Left ventricle myocardium superior (tissue), 1 donor: ENCODE results near the gene SETD6. TPM values are rescaled to one million over a fixed set of nuclear protein-coding genes. Genes with fewer than 3 reads are reported as not detected.

Source experiments
- ATAC-seq: fragments of 200-7000 bp; cut with Tn5 transposase; one replicate; pipeline ENCODE4 v1.9.1; 2020; ENCODE audit warnings: mild to moderate bottlenecking, moderate library complexity
- DNase-seq: peaks from one replicate; pipeline ENCODE4 v3.0.0-alpha.2; 2020
- intact Hi-C: fragments of 100-400 bp; cut with micrococcal nuclease; formaldehyde crosslinking; loops from one replicate; pipeline ENCODE4 v1.11.0; 2022
- total RNA-seq: library from RNA; stranded (reverse); fragmentation: NEBNext Ultra II Directional; extraction: Animal tissue kit (Norgen Biotek cat#: 25700); gene quantifications from one replicate; pipeline ENCODE4 v1.2.1, GENCODE V29; 2021
- donor health status: DM: no; HTN: yes; CAD: no; lungs with severe emphysema.

The SETD6 gene
- total RNA-seq, 1 donor from 2014 or later = 15.3 TPM

DNA sequence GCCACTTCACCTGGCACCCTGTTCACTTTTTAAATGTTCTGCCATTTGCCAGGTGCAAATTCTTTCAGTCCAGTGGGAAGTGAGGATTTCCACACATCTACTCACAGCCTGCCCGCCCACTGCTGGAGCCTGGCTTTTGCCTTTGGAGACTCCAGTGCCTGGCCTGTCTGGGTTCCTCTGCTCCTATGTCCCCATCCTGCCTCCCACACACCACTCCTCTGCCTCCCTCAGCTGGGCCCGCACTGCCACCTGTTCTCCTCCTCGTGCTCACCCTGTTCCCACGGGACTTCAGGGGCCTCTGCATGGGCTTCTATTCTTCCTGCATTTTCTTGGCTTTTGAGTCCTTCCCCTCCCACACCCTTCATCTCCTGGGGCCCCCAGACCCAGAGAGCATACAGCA lies 23.3 kb upstream of the SETD6 start:
- intact Hi-C loops = no loop called here
- ATAC-seq (no peak), DNase-seq (peak; percentile 14)

DNA sequence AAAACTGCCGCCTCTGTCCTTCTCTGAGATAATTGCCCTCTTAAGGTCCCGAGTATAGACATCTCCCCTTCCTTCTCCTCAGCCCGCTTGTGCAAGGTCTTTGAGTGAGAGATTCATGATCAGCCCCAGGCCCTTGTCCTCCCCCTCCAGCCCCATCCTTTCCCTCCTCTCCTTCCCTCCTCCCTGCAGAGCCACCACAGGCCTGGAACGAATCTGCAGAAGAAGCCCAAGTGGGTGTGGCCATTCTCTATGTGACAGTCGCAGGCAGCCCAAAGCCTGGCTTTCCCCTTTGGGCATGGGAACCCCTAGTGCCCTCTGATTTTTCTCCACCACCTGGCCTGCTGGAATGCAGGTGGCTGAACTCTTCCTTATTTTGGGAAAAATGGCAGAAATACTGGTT lies 22.6 kb upstream of the SETD6 start:
- intact Hi-C loops = no loop called here

DNA sequence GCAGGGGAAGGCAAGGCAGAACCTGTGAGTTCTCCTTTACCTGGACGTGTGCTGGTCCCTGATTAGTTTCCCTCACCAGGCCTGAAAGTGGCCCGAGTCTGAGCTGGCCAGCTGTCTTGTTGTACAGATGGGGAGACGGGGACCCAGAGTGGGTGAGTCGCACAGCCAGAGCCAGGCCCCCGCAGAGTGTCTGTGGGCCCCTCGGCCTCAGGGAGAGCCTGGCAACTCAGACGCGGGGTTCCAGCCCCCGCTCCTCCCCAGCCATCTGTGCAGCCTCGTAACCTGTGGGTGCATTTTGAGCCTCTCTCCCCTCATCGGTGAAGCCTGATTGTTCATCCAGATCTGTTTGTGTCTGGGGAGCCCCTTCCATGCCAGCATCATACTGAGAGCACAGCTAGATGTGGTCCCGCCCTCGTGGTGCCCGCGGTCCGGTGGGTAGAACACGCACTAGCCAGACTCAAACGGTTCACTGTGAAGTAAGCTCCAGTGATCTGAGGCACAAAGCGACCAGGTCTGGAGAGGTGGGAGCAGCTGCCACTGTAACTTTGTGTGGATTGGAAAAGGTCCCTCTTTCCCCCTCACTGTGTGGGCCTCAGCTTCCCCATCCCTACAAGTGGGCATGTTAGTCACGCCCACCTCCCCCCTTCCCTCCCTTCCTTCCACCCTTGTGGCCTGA lies 21.4 kb upstream of the SETD6 start:
- ATAC-seq = no peak
- DNase-seq = peak; percentile 22
- intact Hi-C loops = no loop called here

More for the DNA sequence above, 22.6 kb upstream of the SETD6 start:
- ATAC-seq = no peak
- peak; percentile 26 for DNase-seq

DNA sequence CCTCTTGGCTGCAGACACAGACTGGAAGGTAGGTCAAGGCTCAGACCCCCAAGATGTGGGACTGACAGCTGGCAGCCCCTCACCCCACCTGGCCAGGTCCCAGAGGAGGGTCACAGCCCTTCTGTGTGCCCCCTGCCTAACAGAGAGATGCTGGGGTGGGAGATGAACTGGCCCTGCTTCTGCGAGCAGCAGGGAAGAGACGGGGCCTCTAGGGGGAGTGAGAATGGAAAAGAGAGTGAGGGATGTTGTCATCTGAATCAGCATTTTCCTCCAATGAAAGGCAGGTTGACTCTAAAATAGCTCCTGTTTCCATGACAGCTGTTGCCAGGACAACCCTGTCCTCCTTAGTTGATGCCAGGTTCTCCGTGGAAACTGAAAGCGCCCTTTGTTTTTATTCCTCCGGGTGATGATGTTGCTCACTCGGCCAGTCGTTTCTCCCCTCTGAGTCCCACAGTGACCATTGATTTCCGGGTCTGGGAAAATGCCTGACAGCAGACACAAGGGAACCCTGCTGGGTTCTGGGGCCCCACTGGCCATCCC lies 20.3 kb upstream of the SETD6 start:
- intact Hi-C loops = no loop called here
- peak; percentile 68 for ATAC-seq
- DNase-seq = peak; percentile 73

DNA sequence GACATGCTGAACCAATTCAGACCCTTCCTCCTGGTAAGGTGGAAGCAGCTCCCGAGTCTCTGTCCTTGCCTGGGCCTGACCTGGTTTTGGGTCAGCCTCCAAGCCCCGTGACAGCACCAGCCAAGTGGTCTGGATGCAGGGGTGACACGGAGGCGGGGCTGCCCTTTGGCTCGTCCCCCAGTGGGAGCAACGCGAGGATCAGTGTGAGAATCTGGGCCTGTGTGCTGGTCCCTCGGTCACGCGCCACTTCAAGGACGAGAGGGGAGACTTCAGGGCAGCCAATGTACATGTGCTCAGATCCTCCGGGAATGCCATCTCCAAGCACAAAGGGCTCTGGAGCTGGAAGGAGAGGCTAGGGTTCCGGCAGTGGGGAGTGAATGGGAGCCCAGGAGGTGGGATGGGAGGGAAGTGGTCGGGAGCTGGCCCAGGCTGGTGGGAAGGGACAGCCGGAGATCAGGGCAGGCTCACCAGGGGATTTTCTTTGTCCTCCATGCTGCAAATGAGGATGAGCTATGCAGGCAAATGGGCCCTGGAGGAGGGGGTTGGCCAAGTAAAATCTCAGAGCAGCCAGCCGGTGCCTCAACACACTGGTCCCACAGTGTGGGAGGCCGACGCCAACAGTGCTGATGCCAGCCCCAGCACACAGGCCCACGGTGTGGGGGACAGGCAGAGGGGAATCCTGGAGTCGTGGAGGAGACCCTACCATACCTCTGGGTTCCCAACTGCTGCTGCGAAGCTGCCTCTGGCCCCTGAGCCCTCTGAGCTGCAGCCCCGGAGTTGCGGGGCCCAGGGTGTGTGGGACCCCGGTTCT lies 19.6 kb upstream of the SETD6 start:
- peak; percentile 76 for DNase-seq
- ATAC-seq = peak; percentile 69
- intact Hi-C loops = no loop called here

DNA sequence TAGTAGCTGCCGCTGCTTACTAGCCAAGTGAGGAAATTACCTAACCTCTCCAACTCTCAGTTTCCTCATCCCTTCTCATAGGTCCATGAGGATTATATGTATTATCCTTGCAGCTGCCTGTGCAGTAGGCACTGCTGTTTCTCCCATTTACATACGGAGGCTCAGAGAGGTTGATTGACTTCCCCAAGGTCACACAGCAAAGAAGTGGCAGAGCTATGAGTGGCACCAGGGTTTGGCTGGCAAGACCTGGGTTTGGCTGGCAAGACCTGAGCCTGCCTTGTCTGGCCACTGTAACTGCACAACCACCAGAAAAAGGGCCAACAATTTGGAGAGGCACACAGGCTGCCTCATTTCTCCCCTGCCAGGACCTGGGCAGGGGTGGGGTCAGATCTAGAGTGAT lies 17.8 kb upstream of the SETD6 start:
- no peak for ATAC-seq
- intact Hi-C loops = no loop called here
- no peak for DNase-seq

DNA sequence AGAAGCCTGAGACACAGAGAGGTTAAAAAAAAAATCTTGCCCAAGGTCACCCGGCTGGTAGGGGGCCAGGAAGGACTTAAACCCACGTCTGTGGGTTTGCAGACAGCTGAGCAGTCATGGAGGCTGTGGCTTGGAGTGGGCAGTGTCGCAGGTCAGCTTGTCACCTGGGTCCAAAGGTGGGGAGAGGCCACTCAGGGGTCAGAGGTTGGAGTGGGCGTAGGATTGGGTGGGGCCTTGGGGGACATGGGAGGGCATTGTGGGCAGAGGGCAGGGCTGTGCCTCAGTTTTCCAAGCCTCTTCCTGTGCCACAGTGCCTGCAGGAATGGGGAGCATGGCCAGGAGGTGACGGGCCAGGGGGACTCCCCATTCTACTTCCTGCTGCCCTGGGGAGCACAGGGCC lies 17.4 kb upstream of the SETD6 start:
- intact Hi-C loops = no loop called here

DNA sequence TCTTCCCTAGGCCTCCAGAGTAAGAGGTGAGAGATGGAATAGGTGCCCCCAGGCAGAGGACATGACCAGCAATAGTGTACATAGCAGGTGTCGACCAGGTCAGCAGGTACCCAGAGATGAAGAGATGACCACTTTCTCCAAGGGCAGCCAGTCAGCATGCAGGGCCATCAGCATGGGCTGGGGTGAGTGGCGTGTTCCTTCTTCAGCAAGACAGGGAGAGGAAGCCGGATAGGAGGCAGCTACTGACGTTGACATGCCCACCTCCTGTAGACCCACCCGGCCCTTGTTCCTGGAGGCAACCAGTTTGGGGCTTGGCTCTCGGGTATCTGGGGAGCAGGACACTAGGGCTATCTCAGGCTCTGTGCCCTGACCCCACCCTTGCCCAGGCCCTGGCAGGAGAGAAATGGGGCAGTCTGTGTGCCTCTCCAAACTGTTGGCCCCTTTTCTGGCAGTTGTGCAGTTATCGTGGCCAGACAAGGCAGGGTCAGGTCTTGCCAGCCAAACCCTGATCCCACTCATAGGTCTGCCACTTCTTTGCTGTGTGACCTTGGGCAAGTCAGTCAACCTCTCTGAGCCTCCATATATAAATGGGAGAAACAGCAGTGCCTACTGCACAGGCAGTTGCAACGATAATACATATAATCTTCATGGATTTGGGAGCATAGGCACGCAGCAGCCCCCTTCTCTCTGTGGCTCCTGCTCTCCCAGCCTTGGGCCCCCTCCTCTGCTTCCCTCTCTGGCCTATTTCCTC lies 16.8 kb upstream of the SETD6 start:
- no peak for ATAC-seq
- no peak for DNase-seq
- intact Hi-C loops = no loop called here

More for the DNA sequence above, 17.4 kb upstream of the SETD6 start:
- no peak for ATAC-seq
- DNase-seq = no peak

DNA sequence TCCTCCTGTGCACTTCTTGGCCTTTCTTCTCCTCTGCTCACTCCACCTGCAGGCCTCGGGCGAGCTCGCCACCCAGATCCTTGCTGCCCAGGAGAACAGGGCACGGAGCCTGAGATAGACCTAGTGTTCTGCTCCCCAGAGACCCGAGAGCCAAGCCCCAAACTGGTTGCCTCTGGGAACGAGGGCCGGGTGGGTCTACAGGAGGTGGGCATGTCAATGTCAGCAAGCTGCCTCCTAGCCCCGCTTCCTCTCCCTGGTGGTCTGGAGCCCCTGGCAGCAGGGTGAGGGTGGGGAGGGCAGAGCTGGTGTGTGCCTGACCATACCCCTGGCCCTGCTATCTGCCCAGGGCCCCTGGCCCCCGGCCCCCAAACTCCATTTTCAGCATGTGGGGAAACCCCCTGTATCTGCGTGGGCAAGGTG lies 16.2 kb upstream of the SETD6 start:
- intact Hi-C loops = no loop called here
- DNase-seq = no peak
- ATAC-seq = no peak

DNA sequence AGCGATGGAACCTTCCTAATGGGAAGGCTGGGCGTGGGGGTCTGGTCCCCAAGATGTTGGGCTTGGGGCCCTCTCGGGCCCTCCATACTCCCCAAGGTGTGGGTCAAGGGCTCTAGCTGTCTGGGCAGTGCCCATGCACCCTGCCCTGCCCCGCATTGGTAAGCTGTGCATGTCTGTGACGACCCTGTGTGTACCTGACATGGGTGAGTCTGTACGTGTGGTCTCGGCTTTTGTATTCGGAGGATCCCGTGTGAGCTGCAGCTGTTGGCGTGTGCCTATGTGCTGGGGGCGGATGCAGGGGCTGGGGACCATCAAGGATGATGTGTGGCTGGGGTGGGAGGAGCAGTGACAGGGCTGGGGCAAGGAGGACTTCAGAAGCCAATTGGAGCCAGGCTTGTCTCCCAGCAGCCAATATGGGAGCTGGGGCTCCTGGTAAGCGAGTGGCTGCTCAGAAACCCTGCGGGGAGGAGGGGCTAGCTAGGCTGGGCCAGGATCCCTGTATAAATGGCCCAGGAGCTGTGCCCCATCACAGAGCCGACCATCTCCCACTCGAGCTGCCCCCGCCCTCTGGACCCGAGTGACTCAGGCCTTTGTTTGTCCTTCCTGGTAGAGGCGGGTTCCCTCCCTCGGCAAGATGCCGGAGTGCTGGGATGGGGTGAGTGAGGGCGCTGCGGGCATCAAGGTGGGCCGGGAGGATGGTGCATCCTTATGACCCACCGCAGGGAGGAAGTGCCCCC lies 15.5 kb upstream of the SETD6 start, which contains the start of gene NDRG4:
TSS of gene NDRG4 (plus strand) at position 529 of the 737 bp plus-strand sequence. CDS start at position 635, 106 bp downstream.
- ATAC-seq = peak; percentile 15
- DNase-seq = no peak
- intact Hi-C loops = no loop called here

DNA sequence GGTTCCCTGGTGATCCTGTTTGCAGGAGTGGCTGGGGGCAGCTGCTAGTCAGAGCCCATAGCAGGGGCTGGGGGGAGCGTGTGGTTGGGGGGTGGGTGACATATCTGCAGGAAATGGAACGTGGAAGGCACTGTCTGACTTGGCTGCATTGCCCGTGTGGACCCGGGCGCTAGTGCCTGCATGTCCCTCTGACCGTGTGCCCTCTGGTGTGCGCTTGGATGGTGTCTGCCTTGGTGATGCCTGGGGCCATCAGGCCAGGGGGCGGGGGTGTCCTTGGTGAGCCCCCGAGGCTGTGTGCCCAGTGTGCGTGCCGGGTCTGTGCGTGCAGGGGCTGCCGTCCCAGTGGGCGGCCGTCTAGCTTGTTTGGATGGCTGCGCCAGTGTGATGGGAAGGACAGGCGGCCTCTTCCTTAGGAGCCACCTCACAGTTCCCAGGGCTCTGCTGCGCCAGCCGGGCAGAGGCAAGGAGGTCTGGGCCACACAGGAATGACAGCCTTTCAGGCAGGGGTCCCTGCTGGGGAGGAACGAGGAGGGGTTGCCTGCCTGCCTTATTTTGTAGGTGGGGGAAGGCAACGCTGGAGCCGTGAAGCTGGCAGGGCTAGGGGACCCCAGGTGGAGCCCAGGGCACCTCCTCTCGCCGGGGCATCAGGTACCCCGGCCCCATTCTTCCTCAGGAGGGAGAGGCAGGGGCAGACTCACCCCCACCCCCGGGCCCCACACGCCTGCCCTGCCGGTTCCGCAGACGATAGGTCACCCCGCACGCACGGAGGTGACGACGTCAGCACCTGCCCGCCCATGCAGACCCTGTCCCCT lies 14.7 kb upstream of the SETD6 start:
- intact Hi-C loops = no loop called here
- ATAC-seq (peak; percentile 1), DNase-seq (no peak)

DNA sequence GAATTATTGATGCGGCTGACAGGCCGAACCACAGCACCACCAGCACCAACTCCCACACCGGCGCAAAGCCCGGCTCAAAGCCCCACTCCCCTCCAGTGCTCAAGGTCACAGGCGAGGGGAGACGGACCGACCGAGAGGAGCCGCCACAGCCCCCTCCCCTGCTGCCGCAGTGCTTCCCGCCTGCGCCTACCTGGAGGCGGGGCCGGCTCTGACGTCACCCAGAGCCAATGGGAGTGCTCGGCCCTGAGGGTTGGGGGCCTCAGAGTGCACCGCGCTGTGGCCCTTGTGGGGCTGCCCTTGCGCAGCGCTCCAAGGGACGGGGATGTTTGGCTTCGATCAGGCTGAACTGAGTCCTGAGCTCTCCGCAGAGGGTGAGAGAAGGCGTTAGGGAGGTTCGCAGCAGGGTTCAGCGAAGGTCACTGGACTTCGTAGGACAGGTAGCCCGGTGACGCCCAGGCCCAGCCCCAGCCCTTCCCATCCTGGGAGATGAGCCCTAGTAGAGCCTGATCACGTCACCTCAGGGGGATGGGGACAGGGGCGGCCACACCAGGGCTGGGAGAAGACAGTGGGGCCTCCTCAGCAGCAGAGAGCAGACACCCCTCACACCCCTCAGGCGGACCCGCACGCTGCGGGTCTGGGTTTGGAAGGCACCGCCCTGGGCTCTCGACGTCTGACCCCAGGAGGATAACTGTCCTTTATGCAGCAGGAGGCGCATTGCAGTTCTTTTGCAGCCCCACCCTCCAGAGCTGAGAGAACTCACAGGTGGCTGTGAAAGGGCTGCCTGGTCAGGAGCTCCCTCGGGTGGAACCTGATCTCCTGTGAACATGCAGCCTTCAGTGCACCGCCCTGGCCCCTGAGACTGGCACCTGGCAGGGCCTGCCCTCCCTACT lies 13.8 kb upstream of the SETD6 start:
- peak; percentile 9 for ATAC-seq
- no peak for DNase-seq
- intact Hi-C loops = no loop called here

DNA sequence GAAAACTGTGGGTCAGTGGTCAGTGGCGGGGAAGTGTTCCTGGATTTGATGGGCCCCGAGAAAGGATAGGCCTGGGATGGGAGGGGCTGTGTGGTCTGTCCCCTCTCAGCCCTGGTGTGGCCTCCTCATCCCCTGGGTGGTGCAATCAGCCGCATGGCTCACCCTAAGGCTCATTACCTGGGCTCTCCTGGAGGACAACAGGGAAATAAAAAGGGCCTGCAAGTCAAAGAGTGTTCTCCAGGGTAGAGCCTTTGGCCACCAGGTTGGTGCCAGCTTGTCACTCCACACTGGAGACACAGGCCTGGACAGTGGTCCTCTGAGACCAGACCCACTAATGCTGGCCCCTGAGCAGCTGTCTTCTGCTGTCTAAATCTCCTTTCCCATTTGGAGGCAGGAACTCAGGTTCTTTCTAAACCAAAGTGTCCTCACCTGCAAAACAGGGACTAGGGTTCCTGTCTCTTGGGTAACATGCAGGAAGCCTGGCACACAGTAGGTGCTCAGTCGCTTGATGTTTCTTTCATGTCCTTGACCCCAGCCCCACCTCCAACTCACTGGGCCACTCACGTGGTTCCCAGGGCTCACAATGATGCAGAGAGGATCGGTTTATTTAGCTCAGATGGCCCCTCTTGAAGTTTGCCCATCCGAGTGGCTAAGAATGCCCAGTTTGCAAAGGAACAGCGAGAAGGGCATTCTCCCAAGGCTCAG lies 12.9 kb upstream of the SETD6 start:
- ATAC-seq (no peak), DNase-seq (no peak)
- intact Hi-C loops = no loop called here

DNA sequence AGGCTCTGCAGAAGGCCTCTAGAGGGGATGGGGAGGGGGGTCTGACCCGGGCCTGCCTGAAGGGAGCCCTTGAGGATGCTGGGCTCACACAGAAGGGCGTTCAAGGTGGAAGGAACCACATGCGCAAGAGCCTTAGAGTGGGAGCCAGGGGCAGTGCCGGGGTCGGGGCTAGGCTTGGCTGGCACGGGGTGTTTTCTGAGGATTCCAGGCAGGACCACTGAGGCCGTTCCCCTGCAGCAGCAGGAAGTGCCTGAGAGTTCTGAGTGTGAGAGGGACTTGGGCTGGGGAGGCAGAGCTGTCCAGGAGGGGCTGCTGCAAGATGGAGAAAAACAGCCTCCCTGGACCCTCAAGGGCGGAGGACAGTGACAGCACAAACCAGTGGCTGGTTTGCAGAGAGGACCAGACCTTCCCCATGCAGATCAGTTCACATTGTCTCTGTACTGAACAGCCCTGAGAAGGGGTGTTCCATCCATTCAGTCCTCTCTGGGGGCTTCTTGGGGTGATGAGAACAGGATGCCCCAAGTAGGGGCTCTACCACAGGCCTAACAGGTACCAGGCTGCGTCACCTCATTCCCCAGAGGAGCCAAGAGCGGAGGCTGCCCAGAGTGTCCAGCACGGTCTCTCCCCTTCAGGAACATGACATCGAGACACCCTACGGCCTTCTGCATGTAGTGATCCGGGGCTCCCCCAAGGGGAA lies 12.0 kb upstream of the SETD6 start:
- intact Hi-C loops = no loop called here
- ATAC-seq (no peak), DNase-seq (no peak)

DNA sequence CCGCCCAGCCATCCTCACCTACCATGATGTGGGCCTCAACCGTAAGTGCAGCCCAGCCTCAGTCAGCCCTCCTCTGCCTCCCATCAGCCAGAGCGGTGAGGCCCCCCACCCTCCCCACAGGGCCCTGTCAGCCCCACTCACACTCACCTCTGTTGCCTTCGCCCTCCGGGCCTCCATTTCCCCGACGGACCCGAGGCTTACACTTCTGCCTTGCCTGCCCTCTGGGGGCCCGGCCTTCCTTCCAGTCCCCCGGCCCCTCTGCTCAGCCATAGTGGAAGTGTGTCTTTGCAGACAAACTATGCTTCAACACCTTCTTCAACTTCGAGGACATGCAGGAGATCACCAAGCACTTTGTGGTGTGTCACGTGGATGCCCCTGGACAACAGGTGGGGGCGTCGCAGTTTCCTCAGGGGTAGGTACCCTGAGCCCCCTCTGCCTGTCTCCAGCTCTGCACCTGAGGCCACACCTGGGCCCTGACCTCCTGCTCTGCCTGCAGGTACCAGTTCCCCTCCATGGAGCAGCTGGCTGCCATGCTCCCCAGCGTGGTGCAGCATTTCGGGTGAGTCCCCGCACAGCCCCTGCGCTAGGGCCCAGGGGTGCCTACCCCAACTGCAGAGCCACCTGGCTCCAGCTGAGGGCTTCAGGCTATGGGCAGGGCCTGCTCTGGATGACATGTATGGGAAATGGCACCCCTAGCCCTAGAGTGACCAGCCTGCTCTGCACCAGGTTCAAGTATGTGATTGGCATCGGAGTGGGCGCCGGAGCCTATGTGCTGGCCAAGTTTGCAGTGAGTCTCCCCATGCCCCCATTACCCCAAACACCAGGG lies 11.2 kb upstream of the SETD6 start:
- DNase-seq (no peak), ATAC-seq (no peak)
- intact Hi-C loops = no loop called here
